ENCODE data around the gene SREBF1.
A peak's percentile ranks its signal among the peaks of the same experiment; 100 is the strongest.

SREBF1 gene

DNA sequence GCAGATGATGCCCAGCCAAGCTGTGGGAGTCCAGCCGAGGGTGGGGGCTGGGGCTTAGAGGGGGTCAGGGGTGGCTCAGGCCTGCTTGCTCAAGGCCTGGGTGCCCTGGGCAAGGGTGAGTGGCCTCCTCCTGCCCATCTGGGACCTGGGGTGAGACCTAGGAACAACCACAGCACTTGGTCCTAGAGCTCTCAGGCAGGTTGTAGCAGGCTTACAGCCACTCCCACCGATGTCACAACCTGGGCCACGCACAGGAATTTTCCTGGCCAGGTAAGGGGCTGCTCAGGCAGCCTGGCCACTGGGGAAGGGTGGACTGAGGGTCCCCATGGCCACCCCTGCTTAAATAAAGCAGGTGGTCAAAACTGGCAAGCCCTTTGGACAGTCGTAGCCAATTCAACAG lies 6.3 kb upstream of the SREBF1 start:
- intact Hi-C loops (cut with DNase I): no loop called here

DNA sequence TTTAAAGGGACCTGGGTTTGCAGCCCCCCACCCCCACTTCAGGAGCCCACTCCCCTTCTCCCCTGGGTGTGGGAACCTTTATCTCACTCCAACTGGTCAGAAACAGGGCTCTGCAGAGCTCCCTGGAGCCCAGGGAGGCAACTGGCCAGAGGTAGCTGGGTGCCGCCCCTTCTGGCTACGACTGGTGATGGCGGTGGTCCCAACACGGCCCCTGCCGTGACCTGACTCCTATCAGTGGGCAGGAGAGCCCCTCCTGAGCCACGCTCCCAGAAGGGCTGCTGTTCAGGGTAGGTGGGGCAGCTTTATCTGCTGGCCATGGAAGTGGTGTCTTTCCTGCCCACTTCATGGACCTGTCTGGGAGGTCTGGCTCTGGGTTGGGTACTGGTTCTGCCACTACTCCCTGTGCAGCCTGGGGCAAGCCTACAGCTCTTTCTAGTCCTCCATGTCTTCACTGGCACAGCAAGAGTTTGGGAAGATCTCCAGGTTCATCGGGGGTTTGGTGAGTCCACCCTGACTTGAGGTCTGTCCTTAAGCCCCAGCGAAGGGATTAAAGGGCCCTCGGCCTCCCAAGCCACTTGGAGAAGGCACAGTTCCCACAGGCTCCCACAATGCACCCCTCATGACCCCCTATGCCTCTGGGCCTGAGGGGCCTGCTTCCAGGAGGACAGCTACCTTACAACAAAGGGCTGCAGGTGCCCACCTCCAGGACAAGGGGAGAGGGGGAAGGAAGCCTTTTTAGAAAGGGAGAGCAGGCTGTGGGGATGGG lies 5.5 kb upstream of the SREBF1 start:
- no peak for DNase-seq
- intact Hi-C loops (cut with DNase I): no loop called here

More for the DNA sequence above, 6.3 kb upstream of the SREBF1 start:
- no peak for DNase-seq

DNA sequence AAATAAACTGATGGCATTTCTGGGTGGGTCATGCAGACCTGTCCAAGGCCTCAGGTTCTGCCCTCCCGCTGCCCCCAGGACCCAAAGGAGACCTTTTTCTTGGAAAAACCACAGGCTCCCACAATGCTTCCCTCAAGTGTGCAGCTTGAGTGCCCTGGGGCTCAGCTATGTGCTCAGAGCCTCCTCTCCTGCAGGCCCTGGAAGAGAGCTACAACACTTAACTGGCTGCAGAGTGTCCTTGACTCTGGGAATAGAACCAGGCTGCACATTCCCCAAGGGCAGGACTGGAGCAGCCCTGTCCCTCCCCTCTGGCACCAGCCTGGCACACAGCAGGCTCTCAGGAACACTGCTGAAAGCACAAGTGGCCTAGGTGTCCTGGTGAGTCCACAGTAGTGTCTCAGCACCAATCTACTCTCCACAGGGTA lies 4.8 kb upstream of the SREBF1 start:
- DNase-seq: no peak
- intact Hi-C loops (cut with DNase I): no loop called here

DNA sequence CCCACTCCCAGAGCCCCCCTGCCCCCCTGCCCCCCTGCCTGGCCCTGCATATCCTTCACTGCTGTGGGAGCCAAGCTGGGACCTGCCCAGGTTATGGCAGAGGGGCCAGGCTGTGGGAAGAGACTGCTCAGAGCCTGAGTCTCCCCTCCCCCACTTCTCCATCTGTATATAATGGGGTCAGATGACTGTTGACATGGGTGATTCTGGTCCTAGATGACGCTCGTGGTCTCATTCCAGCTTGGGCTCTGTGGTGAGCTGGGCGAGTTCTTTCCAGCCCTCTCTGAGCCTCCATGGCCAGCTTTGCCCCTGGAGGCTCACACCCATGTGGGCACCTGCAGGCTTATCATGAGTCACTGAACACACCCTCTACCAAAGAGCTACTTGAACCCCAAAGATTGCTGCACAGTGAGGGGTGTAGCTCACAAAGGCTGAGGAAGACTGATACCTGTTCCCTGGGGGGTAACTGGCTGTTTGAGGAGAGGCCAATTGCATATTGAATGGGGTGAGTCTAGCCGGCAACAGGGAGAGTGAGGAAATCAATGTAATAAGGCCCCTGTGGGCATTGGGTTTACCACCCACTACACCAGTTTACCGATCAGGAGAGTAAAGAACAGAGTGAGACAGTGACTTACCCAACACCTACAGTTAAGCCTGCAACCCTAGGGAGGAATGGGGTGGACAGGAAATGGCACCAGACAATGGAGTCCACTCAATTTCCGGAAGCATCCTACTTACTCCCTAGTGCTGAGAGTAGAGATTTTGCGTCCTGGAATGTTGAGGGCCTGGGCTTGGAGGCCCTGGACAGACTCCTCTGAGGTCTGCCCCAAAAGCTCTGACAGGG lies 4.2 kb upstream of the SREBF1 start:
- DNase-seq: peak in 4 of 10 donors; percentile 40 to 86 (median 50)
- intact Hi-C loops (cut with DNase I): no loop called here

DNA sequence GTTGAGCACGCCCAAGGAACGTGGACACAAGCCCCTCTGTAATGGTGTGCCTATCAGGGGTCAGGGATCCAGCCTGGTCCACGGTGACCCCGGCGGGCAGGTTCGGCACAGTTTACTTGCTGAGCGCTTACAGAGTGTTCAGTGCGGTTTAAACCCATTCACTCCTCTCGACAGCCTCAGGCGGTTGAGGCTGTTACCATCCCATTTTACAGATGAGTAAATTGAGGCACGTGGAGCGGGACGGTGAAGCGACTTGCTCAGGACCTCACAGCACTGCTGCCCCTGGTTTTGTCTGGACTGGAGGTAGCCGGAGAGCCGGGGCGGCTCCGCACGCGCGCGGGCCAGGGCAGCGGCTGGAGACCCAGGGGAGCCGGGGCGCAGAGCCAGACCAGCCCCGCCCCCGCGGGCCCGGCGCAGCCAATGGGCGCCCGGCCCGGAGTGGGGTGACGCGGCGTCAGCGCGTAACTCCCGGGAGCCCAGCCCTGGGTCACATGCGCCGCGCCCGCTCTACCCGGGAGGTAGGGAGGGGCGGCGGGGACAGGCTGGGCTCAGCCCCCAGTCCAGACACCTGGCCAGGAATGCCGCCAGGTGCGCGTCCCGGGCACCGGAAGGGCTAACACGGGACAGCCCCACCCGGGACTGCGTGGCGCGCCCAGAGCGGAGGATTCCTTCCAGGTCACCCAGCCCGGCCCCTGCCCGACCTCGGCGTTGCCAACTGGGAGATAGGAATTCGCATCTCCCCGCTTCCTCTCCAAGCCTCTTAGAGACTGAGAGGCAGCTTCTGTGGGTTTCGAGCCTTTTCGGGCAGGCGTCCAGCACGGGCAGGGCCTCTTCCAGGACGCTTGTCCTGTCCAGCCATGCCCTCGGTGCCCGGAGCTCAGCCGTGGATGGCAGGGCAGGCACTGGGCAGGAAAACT lies 3.3 kb upstream of the SREBF1 start:
- intact Hi-C loops (cut with DNase I): no loop called here

DNA sequence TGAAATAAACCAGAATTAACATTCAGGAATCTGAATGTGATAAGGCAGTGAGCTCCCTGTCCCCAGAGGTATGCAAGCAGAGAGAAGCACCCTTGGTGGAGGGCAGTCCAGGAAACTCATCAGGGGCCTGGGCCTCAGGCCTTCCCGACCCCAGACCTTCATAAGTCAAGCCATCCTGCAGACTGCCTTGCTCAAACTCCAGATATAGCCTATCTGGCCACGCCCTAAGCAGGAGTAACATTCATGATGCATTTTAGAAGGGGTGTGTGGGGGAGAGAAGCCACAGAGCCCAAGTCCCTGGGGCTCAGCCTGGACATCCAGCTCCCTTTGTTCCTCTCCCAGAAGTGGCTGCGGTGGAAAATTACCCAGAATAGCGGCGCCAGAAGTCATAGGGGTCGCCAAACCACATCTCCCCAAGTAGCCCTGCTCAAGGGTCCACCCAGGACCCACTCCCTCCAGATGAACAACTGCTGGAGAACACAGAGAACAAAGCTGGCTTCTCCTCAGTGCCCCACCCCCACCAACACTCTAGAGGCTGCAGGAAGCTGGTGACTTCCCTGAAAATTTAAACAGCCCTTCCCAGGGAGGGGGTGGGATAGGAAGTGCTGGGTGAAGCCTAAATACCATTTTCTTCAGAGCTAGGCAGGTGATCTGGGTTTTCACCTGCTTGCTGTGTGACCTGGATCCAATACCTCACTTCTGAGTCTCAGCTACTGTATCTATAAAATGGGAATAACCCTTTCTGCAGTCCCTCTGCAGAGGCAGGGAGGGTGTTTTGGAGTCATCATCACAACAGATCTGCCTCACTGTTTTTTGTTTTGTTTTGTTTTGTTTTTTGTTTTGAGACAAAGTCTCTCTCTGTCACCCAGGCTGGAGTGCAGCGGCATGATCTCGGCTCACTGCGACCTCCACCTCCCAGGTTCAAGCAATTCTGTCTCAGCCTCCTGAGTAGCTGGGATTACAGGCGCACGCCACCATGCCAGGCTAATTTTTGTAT lies 1.5 kb upstream of the SREBF1 start:
- peak in 4 of 10 donors; percentile 53 to 89 (median 60) for DNase-seq
- intact Hi-C loops (cut with DNase I): loop anchor here (2.0 kb wide), 1 partner anchor 15 kb away; no protein-coding TSS in a partner anchor

More for the DNA sequence above, 3.3 kb upstream of the SREBF1 start:
- DNase-seq: peak; percentile 77 to 98 (median 86)

DNA sequence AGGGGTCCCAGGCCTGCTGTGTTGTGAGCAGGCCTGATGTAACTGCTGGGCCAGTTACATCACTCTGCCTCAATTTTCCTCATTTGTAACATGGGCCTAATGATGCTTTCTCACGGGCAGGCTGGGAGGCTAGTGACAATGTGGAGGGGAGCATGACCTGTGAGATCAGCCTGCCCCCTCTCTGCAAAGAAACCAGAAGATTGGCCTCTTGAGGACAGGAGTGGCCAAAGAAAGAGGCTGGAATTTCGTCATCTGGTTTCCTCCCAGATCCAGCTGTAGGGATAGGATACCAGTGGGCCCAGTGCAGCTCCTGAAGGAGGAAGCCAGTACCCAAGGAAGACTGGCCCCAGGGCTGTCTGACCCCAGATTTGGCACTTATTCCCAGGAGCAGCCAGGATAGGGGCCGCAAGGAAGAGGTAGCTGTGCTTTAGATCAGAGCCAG lies 615 bp upstream of the SREBF1 start:
- no peak for DNase-seq

DNA sequence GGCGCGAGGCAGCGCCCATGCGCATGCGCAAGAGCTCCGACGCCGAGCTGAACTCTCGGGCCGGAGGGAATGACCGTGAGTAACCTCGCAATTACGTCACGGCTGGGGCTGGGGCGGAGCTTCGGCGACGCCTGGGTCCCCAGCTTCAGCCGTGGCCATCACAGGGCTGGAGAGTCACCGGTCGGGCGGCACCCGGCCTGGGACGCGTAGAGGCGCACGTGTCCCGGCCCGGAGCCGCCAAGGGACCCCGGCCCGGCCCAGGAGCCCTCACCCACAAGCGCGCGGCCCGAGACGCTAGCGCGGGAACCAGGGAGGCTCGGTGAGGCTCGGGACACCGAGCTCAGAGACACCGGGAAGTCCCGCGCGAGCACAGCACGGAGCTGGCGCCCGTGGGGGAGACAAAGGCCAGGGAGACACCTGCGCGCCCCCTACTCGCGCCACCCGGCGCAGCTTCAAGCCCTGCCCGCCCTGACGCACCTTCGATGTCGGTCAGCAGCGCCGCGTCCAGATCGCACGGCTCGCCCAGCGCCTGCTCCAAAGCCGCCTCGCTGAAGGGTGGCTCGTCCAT lies 452 bp downstream of the SREBF1 start:
- intact Hi-C loops (cut with DNase I): loop anchor here (2.0 kb wide), 1 partner anchor 14 kb away; no protein-coding TSS in a partner anchor
- peak; percentile 97 to 100 (median 99) for DNase-seq

More for the DNA sequence above, 615 bp upstream of the SREBF1 start:
- intact Hi-C loops (cut with DNase I): loop anchor here (2.0 kb wide), 1 partner anchor 15 kb away; no protein-coding TSS in a partner anchor

DNA sequence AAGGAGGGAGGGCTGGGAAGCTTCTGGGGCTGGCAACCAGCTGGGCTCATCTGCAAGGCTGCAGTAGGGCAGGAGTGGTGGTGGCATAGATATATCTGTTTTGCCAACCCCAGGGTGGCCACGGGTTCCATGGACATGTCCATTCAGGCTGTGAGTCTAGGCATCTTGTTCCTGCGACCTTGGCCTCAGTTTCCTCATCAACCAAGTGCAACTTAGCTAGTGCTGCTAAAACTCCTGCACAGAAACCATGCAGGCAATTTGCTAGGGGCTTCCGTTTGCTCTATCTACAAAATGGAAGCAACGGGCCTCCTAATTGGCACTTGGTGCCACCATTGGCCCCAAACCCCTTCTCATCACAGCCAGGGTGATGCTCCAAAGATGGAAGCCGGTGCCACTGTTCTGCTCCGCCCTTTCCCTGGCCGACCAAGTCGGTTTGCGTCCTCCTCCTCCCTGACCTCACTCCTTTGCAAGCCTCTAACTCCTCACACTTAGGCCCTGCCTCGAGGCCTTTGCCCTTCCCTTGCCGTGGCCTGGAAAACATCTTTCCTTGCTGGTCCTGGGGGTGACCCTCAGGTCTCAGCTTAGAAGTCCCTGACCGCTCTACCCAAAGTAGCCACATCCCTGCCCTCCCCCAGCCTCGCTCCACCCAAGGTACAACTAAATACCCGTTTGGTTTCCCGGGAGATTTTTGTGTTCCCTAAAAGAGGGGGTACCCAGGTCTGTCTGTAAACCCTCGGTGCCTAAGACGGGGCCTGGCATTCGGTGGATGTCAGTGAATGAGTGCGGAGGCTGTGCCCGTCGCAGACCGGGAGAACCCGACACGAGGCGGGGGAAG lies 1.2 kb downstream of the SREBF1 start:
- no peak for DNase-seq
- intact Hi-C loops (cut with DNase I): loop anchor here (2.0 kb wide), 1 partner anchor 13 kb away; no protein-coding TSS in a partner anchor

DNA sequence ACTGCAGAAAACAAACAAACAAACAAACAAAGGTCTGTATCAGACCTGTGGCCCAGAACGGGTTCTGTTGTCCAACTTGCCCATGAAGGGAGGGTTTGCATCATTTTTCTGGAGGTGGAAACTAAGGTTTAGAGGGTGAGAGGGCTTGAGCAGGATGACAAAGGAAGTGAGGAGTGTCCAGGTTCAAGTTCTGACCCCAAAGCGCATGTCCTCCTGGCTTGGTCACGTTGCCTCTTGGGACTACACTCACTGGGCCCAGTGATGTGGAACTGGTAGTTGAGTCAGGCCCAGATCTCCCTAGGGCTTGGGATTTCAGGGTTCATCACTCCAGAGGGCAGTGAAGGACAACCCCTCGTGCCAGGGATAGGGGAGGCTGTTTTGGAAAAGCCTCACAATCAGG lies 1.8 kb downstream of the SREBF1 start:
- DNase-seq: no peak
- intact Hi-C loops (cut with DNase I): no loop called here

DNA sequence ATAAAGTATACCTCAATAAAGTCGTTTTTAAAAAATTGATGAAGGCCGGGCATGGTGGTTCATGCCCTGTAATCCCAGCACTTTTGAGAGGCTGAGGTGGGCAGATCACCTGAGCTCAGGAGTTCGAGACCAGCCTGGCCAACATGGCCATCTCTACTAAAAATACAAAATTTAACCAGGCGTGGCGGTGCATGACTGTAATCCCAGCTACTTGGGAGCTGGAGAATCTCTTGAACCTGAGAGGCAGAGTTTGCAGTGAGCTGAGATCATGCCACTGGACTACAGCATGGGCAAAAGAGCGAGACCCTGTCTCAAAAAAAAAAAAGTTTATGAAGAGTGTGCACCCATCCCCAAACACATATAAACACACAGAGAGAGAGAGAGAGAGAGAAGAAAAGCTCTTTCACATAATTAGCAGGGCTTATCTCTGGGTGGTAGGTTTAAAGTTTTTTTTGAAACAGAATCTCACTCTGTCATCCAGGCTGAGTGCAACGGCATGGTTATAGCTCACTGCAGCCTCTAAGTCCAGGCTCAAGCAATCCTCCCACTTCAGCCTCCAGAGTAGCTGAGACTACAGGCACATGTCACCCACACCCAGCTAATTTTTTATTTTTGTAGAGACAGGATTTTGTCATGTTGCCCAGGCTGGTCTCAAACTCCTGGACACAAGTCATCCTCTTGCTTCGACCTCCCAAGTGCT lies 3.0 kb downstream of the SREBF1 start:
- intact Hi-C loops (cut with DNase I): no loop called here
- DNase-seq: no peak

DNA sequence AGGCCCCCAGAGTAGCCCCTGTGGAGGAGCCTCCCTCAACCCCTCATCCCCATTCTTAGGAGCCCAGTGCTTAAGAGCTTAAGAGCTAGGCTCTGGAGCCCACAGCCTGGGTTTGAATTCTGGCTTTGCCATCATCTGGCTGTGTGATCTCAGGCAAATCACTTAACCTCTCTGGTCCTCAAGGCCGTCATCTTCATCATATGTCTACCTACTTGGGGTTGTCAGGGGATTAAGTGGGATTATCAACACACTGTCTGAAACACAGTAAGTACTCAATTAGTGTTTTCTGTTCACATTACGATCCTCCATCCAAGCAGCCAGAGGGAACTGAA lies 4.8 kb downstream of the SREBF1 start:
- intact Hi-C loops (cut with DNase I): no loop called here
- no peak for DNase-seq

DNA sequence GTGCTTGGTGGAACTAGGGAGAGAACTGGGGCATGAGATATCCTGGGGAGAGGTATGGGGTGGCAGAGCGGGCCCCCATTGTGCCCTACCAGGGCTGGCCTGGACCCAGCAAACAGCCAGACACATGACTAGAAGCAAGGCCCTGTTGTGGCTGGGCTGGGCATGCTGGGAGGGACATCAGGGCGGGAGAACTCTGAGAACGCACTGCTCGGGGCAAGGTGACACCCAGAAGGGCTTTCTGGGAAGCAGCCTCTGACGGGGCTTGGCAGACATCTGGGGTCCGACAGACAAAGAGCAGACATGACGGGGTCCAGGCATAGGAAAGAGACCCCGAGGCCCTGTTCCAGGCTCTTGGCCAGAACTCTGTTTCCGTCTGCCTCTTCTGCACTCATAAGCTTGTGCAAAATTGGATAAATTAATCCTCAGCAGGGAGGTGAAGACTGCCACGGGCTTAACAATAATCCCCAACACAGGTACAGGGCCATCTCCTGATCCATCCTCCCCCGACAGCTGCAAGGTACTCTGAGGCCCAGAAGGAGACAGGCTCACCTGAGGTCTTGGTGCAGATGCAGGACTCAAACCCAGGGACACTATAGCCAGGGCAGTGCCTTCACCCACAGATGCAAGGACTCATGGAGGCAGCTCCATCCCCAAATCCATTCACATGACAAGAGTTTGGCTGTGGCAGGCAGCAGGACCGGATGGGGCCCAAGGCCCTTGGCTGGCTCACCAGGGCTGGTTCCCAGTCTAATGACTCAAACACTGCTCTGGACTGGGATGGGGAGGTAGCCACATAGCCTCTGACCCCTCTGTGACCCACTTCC lies 5.4 kb downstream of the SREBF1 start:
- intact Hi-C loops (cut with DNase I): no loop called here
- peak in 4 of 10 donors; percentile 45 to 89 (median 66) for DNase-seq

DNA sequence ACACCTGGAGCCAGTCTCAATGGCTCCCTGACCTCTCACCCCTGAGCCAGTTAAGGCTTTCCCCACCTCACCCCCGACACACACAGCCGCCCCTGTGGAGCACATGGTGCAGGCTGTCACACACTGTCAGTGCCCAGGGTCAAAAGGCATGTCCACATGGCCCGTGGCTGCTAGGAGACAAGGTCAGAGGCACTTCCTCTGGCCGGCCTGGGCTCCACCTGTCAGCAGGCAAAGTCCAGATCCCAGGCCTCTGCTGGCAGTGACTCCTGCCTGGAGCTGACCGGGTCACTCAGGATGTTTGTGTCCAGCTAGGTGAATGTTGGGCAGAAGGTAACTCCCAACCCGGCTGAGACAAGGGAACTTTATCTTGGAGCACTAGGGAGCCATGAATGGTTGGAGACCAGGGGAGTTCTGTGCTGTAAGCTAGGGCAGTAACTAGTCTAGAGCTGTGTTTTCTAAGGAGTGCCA lies 6.0 kb downstream of the SREBF1 start:
- intact Hi-C loops (cut with DNase I): no loop called here
- DNase-seq: no peak

DNA sequence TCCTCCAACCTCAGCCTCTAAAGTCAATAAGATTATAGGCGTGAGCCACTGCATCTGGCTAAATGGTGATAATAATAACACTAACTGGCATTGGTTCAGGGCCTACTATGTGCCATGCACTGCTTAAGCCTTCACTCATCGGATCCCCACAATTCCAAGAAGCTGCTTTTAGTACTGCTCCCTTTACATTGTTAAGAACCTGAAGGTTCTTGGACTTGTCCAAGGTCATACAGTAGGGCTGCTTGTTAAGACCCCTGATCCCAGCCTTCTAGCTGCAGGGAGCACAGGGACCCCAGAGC lies 6.6 kb downstream of the SREBF1 start:
- intact Hi-C loops (cut with DNase I): no loop called here
- no peak for DNase-seq

DNA sequence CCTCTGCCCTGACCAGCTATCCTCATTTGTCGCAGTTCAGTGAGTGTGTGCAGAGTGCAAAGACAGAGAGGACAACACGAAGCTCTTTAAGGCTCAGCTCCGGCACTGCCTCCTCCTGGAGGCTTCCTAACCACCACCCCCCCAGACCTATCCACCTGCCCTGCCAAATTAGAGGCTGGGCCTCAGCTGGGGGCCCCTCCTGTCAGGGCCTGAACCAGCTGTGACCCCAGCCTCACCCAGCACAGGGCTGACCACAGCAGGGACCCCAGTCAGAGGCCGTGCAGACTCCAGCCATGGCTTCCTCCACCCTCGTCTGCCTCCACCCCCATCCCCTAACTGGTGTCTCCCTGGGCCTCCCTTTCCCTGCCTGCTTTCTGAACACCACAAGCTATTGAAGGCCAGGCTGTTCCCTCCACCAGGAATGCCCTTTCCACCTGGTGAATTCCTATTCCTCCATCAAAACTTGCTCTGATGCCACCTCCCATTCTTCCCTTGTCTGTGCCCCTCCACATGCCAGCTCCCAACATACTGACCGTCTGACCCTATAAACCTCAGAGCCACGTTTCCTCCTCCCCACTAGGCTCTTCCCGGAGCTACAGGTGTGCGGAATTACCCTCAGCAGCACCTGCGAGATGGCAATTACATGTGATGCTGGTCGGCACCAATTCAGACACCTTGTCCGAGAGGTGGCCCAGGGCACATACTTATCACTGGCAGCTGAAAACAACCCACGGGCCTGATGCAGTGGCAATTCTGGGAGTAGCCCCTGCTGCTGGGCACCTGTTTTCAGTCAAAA lies 8.8 kb downstream of the SREBF1 start:
- DNase-seq: no peak
- intact Hi-C loops (cut with DNase I): no loop called here

Data from posterior cingulate gyrus (tissue), 11 donors.